H1 (cell line): ENCODE results near the gene USHBP1. TPM values are rescaled to one million over a fixed set of nuclear protein-coding genes. Genes with fewer than 3 reads are reported as not detected.

Experiments used
- CTCF ChIA-PET: fragments of 300-600 bp; sonication (Branson Sonifier 250); formaldehyde crosslinking; loops from one replicate; lab custom pipeline; 2021; ENCODE audit not compliant: partially characterized antibody; lab: Charles Lee
- POLR2A ChIA-PET: fragments of 300-600 bp; sonication (Branson Sonifier 250); formaldehyde crosslinking; loops from one replicate; lab custom pipeline; 2021; ENCODE audit warnings: inconsistent platforms; ENCODE audit not compliant: partially characterized antibody; lab: Charles Lee
- DNase-seq, 2 experiments: peaks; one replicate each; pipeline versions ENCODE4 v3.0.0 to v3.0.0-alpha.2; 2010 to 2022; ENCODE audit warnings: low spot score in 2 of 2, low read depth in 1 of 2, mixed read lengths in 1 of 2
- FAIRE-seq: peaks from 2 replicates; lab custom pipeline; 2011; peaks lifted over from hg19 to GRCh38; lab: Jason Lieb, UNC
- H2AFZ ChIP-seq: 2 replicates; pipeline ENCODE4 v1.8.1; 2012; ENCODE audit warnings: low read length, inconsistent platforms
- H2AK5ac ChIP-seq: 2 replicates; pipeline ENCODE4 v1.6.1; 2013; ENCODE audit warnings: low read depth, low read length
- H2BK120ac ChIP-seq: replicated peaks from 2 replicates; pipeline ENCODE3; 2013; ENCODE audit warnings: low read depth, low read length, inconsistent platforms
- H2BK12ac ChIP-seq: 2 replicates; pipeline ENCODE4 v1.6.1; 2013; ENCODE audit warnings: low read depth, low read length
- H2BK15ac ChIP-seq: 2 replicates; pipeline ENCODE4 v1.6.1; 2013; ENCODE audit warnings: low read length
- H2BK20ac ChIP-seq: 2 replicates; pipeline ENCODE4 v1.6.1; 2013; ENCODE audit warnings: low read length
- H2BK5ac ChIP-seq: 2 replicates; pipeline ENCODE4 v1.6.1; 2013; ENCODE audit warnings: low read depth, low read length
- H3K14ac ChIP-seq: 2 replicates; pipeline ENCODE4 v1.6.1; 2013; ENCODE audit warnings: inconsistent platforms; ENCODE audit not compliant: insufficient read length
- H3K18ac ChIP-seq: 2 replicates; pipeline ENCODE4 v1.6.1; 2013; ENCODE audit warnings: low read length; ENCODE audit errors: extremely low read depth
- H3K23ac ChIP-seq: 2 replicates; pipeline ENCODE4 v1.6.1; 2013; ENCODE audit warnings: inconsistent platforms; ENCODE audit not compliant: insufficient read length
- H3K23me2 ChIP-seq: 2 replicates; pipeline ENCODE4 v1.6.1; 2013; ENCODE audit warnings: low read depth, low read length
- H3K27ac ChIP-seq: 2 replicates; pipeline ENCODE4 v1.6.1; 2011; ENCODE audit warnings: low read depth, low read length, inconsistent platforms
- H3K27me3 ChIP-seq, 4 experiments: replicated peaks in 1 of 4; 1 replicate in 1 of 4; 2 replicates in 3 of 4; pipeline versions ENCODE4 v1.6.1 to v1.8.1; 2011 to 2013; ENCODE audit warnings: low read length in 3 of 4, mild to moderate bottlenecking in 3 of 4, inconsistent platforms in 2 of 4, mixed read lengths in 2 of 4, moderate library complexity in 1 of 4; ENCODE audit not compliant: control insufficient read depth in 3 of 4, insufficient read depth in 3 of 4; ENCODE audit errors: extremely low read depth in 1 of 4
- H3K36me3 ChIP-seq, 4 experiments: 2 replicates each; pipeline versions ENCODE4 v1.6.1 to v1.8.1; 2011 to 2013; ENCODE audit warnings: mild to moderate bottlenecking in 4 of 4, low read length in 3 of 4, moderate library complexity in 2 of 4, control low read depth in 1 of 4, inconsistent platforms in 1 of 4; ENCODE audit not compliant: insufficient read depth in 4 of 4, control insufficient read depth in 2 of 4
- H3K4ac ChIP-seq: replicated peaks from 2 replicates; pipeline ENCODE3; 2013; ENCODE audit warnings: low read length, low read depth, mixed read lengths, inconsistent platforms; ENCODE audit not compliant: insufficient read length
- H3K4me1 ChIP-seq, 4 experiments: replicated peaks in 1 of 4; 1 replicate in 1 of 4; 2 replicates in 3 of 4; pipeline versions ENCODE4 v1.6.1 to v1.8.1; 2011 to 2013; ENCODE audit warnings: low read length in 3 of 4, inconsistent platforms in 2 of 4, mixed read lengths in 1 of 4; ENCODE audit not compliant: insufficient read depth in 4 of 4, control insufficient read depth in 3 of 4
- H3K4me2 ChIP-seq, 2 experiments: 2 replicates each; pipeline versions ENCODE4 v1.6.1 to v1.8.1; 2011 to 2013; ENCODE audit warnings: low read depth in 2 of 2, low read length in 2 of 2, control low read depth in 1 of 2, inconsistent platforms in 1 of 2, mild to moderate bottlenecking in 1 of 2; ENCODE audit not compliant: insufficient read depth in 1 of 2
- H3K4me3 ChIP-seq, 4 experiments: fragments of 200-600, 300-600 bp in 1 of 4; sonication (generic), shearing (Covaris generic), sonication (Bioruptor Twin) in 1 of 4; 2 replicates each; pipeline versions ENCODE4 v1.5.1 to v1.8.1; 2011 to 2016; ENCODE audit warnings: low read length in 4 of 4, low read depth in 3 of 4, control low read depth in 2 of 4, inconsistent platforms in 2 of 4, mild to moderate bottlenecking in 2 of 4, mixed read lengths in 1 of 4, moderate library complexity in 1 of 4; ENCODE audit not compliant: insufficient read depth in 2 of 4; ENCODE audit errors: extremely low read depth in 1 of 4
- H3K56ac ChIP-seq: replicated peaks from 2 replicates; pipeline ENCODE3; 2013; ENCODE audit warnings: low read depth, mild to moderate bottlenecking, mixed read lengths, low read length, inconsistent platforms; ENCODE audit not compliant: insufficient read length
- H3K79me1 ChIP-seq: 2 replicates; pipeline ENCODE4 v1.6.1; 2013; ENCODE audit warnings: low read depth, low read length, control low read depth
- H3K79me2 ChIP-seq, 2 experiments: 2 replicates each; pipeline versions ENCODE4 v1.6.1 to v1.8.1; 2012 to 2013; ENCODE audit warnings: low read length in 2 of 2, mild to moderate bottlenecking in 2 of 2, inconsistent platforms in 1 of 2; ENCODE audit not compliant: insufficient read depth in 2 of 2, control insufficient read depth in 1 of 2
- H3K9ac ChIP-seq, 4 experiments: replicated peaks in 1 of 4; 1 replicate in 1 of 4; 2 replicates in 3 of 4; pipeline versions ENCODE4 v1.6.1 to v1.8.1; 2011 to 2013; ENCODE audit warnings: low read depth in 3 of 4, low read length in 3 of 4, control low read depth in 2 of 4, mild to moderate bottlenecking in 2 of 4, moderate library complexity in 2 of 4, inconsistent platforms in 1 of 4; ENCODE audit errors: extremely low read depth in 1 of 4
- H3K9me3 ChIP-seq, 2 experiments: 2 replicates each; pipeline versions ENCODE4 v1.6.1 to v1.8.1; 2012 to 2013; ENCODE audit warnings: mild to moderate bottlenecking in 2 of 2, moderate library complexity in 2 of 2, control low read depth in 1 of 2, inconsistent platforms in 1 of 2, low read depth in 1 of 2, low read length in 1 of 2, mixed read lengths in 1 of 2; ENCODE audit not compliant: insufficient read depth in 2 of 2
- H4K20me1 ChIP-seq, 2 experiments: replicated peaks in 1 of 2; 2 replicates each; pipeline versions ENCODE3 to v1.8.1; 2011 to 2013; ENCODE audit warnings: inconsistent platforms in 2 of 2, low read length in 2 of 2, mild to moderate bottlenecking in 1 of 2; ENCODE audit not compliant: insufficient read depth in 2 of 2, control insufficient read depth in 1 of 2
- H4K5ac ChIP-seq: 2 replicates; pipeline ENCODE4 v1.6.1; 2013; ENCODE audit warnings: low read length, low read depth, mixed read lengths, inconsistent platforms; ENCODE audit not compliant: insufficient read length
- H4K8ac ChIP-seq: 2 replicates; pipeline ENCODE4 v1.8.0; 2013; ENCODE audit warnings: mild to moderate bottlenecking, moderate library complexity, low read length, inconsistent platforms; ENCODE audit not compliant: insufficient read depth; ENCODE audit errors: extremely low read depth
- H4K91ac ChIP-seq: replicated peaks from 2 replicates; pipeline ENCODE3; 2013; ENCODE audit warnings: low read length, mixed read lengths, inconsistent platforms; ENCODE audit not compliant: insufficient read length
- KDM1A ChIP-seq: fragments of 200-600, 300-600 bp; sonication (generic); IDR thresholded peaks from 2 replicates; pipeline ENCODE4 v1.7.1; 2016; ENCODE audit warnings: mild to moderate bottlenecking, low read length, borderline replicate concordance
- POU5F1 ChIP-seq: IDR thresholded peaks from 2 replicates; pipeline ENCODE4 v1.6.1; 2011; ENCODE audit warnings: low read depth, mild to moderate bottlenecking, low read length, moderate library complexity
- TEAD4 ChIP-seq: IDR thresholded peaks from 2 replicates; pipeline ENCODE4 v1.6.1; 2012; ENCODE audit warnings: low read depth, low read length, inconsistent platforms, mixed read lengths
- WGBS, 2 experiments: shearing (Covaris generic) in 1 of 2; methylation state at CpG; one replicate each; pipeline versions ENCODE4 v1.1.6 to v1.1.7; 2013 to 2015; ENCODE audit warnings: low lambda C conversion rate in 2 of 2, mixed read lengths in 2 of 2, inconsistent platforms in 1 of 2, low coverage in 1 of 2, missing lambda C conversion rate in 1 of 2; ENCODE audit not compliant: insufficient replicate concordance in 2 of 2, insufficient coverage in 1 of 2, insufficient read length in 1 of 2; ENCODE audit errors: extremely low coverage in 1 of 2, missing lambda C conversion rate in 1 of 2; 5-methylcytosine and 5-hydroxymethylcytosine counted together
- polyA plus RNA-seq, 7 experiments: library from polyadenylated mRNA; depleted of rRNA in 3 of 7; stranded (reverse) in 5 of 7; unstranded in 2 of 7; fragments of >200 nt in 5 of 7; fragments of 200-250 nt in 2 of 7; gene quantifications; 1 replicate in 5 of 7; 2 replicates in 1 of 7; 4 replicates in 1 of 7; pipeline versions ENCODE4 v1.2.1 to v1.2.3, GENCODE V29; 2011 to 2013; ENCODE audit warnings: missing spikeins in 2 of 7, mixed read lengths in 2 of 7
- total RNA-seq: library from RNA; stranded (reverse); fragmentation: NEBNext Ultra II Directional; extraction: Animal tissue kit (Norgen Biotek cat#: 25700); gene quantifications from 2 replicates; pipeline ENCODE4 v1.2.1, GENCODE V29; 2021
- TF ChIP-seq, protein P1 (sequence below), 3 experiments: IDR thresholded peaks; 1 replicate in 2 of 3; 2 replicates in 1 of 3; pipeline versions ENCODE4 v1.5.1 to v1.6.1; 2011; ENCODE audit warnings: low read length in 3 of 3, mild to moderate bottlenecking in 3 of 3, inconsistent platforms in 2 of 3, low read depth in 1 of 3, moderate library complexity in 1 of 3; ENCODE audit not compliant: insufficient read depth in 1 of 3; ENCODE audit errors: control extremely low read depth in 1 of 3
- TF ChIP-seq, protein P2 (sequence below): IDR thresholded peaks from 2 replicates; pipeline ENCODE4 v1.6.1; 2012; ENCODE audit warnings: inconsistent platforms
- TF ChIP-seq, protein P3 (sequence below): IDR thresholded peaks from 2 replicates; pipeline ENCODE4 v1.6.1; 2011; ENCODE audit warnings: low read depth, mild to moderate bottlenecking, low read length; ENCODE audit not compliant: insufficient read depth

Gene USHBP1
- total and polyA plus RNA-seq, 2 of the 8 experiments (the other 6 are each of a cell fraction or from before 2014, with no cell fraction given): 5.0 to 7.5 TPM

DNA sequence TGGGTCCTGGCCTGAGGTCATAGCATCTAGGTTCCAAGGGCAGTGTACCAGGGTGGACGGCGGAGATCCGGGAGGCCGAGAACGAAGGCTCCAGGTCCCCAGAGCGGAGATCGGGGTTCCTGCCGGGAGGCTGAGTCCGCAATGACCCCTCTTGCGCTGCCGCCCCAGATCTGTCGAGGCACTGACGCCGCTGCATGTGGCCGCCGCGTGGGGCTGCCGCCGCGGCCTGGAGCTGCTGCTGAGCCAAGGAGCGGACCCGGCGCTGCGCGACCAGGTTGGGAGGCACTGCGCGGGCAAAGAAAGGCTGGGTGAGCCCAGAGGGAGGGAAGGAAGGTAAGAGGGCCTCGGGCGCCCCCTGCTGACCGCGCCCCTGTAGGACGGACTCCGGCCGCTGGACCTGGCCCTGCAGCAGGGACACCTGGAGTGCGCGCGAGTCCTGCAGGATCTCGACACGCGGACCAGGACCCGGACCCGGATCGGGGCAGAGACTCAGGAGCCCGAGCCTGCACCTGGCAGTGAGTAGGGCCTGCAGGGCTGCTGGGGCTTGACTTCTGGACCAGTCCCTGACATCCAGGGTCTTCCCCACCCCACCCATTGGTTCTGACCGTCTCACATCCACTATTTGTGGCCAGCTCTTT lies 18.1 kb upstream of the USHBP1 start:
- no peak for FAIRE-seq
- Histone ChIP-seq H2AK5ac (no peak overlapping the region), H3K27me3 (peaks cover 0 to 3% (median 0%) of the 10 kb centered on the region in 4 experiments; a peak in 3 of 7 replicates), H3K23ac (no peak overlapping the region), H3K79me2 (no peaks in the 10 kb centered on the region), H3K14ac (no peak overlapping the region), H3K79me1 (no peaks in the 10 kb centered on the region; the same call in 1 of the 2 replicates), H3K27ac (no peak overlapping the region), H4K91ac (peak overlapping the region; percentile 59), H3K4me3 (peak overlapping the region; percentile 3 to 54 (median 20); a peak in 7 of 8 replicates), H3K4ac (no peak overlapping the region), H3K56ac (no peak overlapping the region), H2BK15ac (0 out of 2 replicates have a peak overlapping the region, but pooled peaks have one; percentile 46), H3K9ac (no peak overlapping the region; a peak in 1 of 7 replicates), H4K8ac (peak overlapping the region; percentile 88), H4K20me1 (peaks cover 0 to 3% of the 10 kb centered on the region in 2 experiments), H2BK120ac (no peak overlapping the region), H4K5ac (no peak overlapping the region), H3K4me1 (peaks cover 0 to 3% (median under 1%) of the 10 kb centered on the region in 4 experiments; a peak in 3 of 7 replicates), H2AFZ (no peak overlapping the region; the same call in 1 of the 2 replicates), H3K18ac (no peak overlapping the region; the same call in 1 of the 2 replicates), H2BK12ac (peak overlapping the region; percentile 78; the same call in 1 of the 2 replicates), H2BK5ac (no peak overlapping the region), H3K23me2 (no peaks in the 10 kb centered on the region; the same call in 1 of the 2 replicates), H3K36me3 (peaks cover 0 to 4% (median 1%) of the 10 kb centered on the region in 4 experiments; a peak in 2 of 8 replicates), H3K4me2 (peak overlapping the region; percentile 0 to 68; a peak in 3 of 4 replicates), H3K9me3 (peaks cover 0 to 6% of the 10 kb centered on the region in 2 experiments; a peak in 1 of 4 replicates), H2BK20ac (no peak overlapping the region)
- ChIA-PET CTCF (interaction anchor here (0.5 to 5.7 kb wide), 30 partner anchors 8 to 789 kb away, joined by 3 to 56 read pairs (median 4); partner anchors contain the start of genes BABAM1, OCEL1 and USHBP1), POLR2A (interaction anchor here (0.6 to 9.0 kb wide), 15 partner anchors 9 to 145 kb away, joined by 3 to 113 read pairs (median 4); partner anchors contain the start of genes BABAM1, DDA1, OCEL1 and USE1)
- 25% methylated on average over 45 of the region's 45 CpGs; no CpG with 5 or more reads in 1 of the 2 experiments for WGBS, 2 experiments
- peak in 1 of 2 experiments; percentile 97 for DNase-seq
- TF ChIP-seq, protein P1, sequence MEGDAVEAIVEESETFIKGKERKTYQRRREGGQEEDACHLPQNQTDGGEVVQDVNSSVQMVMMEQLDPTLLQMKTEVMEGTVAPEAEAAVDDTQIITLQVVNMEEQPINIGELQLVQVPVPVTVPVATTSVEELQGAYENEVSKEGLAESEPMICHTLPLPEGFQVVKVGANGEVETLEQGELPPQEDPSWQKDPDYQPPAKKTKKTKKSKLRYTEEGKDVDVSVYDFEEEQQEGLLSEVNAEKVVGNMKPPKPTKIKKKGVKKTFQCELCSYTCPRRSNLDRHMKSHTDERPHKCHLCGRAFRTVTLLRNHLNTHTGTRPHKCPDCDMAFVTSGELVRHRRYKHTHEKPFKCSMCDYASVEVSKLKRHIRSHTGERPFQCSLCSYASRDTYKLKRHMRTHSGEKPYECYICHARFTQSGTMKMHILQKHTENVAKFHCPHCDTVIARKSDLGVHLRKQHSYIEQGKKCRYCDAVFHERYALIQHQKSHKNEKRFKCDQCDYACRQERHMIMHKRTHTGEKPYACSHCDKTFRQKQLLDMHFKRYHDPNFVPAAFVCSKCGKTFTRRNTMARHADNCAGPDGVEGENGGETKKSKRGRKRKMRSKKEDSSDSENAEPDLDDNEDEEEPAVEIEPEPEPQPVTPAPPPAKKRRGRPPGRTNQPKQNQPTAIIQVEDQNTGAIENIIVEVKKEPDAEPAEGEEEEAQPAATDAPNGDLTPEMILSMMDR (IDR thresholded peaks at IDR 0.05; ENCODE audit: control extremely low read depth in 1 of 3, insufficient read depth in 1 of 3, low read depth in 1 of 3, low read length in 3 of 3): peak; percentile 88 to 96 (median 92)
- TF ChIP-seq, protein P2, sequence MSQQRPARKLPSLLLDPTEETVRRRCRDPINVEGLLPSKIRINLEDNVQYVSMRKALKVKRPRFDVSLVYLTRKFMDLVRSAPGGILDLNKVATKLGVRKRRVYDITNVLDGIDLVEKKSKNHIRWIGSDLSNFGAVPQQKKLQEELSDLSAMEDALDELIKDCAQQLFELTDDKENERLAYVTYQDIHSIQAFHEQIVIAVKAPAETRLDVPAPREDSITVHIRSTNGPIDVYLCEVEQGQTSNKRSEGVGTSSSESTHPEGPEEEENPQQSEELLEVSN: peak; percentile 98
- TF ChIP-seq TEAD4 (no peak), POU5F1 (no peak), KDM1A (peak; percentile 34; the same call in 1 of the 2 replicates)
- TF ChIP-seq, protein P3, sequence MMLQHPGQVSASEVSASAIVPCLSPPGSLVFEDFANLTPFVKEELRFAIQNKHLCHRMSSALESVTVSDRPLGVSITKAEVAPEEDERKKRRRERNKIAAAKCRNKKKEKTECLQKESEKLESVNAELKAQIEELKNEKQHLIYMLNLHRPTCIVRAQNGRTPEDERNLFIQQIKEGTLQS: 0 out of 2 replicates have a peak, but pooled peaks have one; percentile 23
